ENCODE data around the gene SDCBP2. TPM values are rescaled to one million over a fixed set of nuclear protein-coding genes. Genes with fewer than 3 reads are reported as not detected.
A peak's percentile ranks its signal among the peaks of the same experiment; 100 is the strongest.

The SDCBP2 gene
- total and polyA plus RNA-seq, 2 of the 8 experiments (the other 6 are each of a cell fraction or from before 2014, with no cell fraction given): 4.2 to 6.7 TPM

DNA sequence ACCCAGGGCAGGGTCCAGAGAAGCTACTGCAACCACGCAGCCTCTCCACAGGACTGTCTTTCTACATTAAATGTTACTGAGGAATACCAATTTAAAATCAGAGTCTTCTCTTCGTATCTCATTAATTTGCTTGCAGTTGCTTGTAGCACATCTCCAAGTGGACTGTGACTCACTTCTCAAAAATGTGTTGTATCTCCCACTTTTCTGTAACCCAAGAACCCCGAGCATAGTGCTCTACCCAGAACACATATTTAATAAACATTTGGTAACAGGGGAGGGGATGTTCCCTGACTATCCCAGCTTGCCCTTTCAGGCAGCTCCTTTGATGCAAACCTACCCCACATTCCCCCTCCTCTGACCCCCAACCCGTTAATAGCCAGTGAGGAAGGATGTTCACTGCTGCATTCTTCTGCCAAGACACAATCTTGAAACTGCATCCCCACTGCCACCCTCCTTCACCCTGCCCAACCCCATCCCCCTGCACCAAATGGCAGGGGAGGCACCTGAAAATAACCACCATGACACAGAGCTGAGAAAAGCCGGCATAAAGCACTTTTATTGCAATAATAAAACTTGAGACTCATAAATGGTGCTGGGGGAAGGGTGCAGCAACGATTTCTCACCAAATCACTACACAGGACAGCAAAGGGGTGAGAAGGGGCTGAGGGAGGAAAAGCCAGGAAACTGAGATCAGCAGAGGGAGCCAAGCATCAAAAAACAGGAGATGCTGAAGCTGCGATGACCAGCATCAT is 39.7 kb upstream of the SDCBP2 start:
- WGBS, 2 experiments (ENCODE audit: extremely low coverage in 1 of 2, insufficient coverage in 1 of 2, insufficient read length in 1 of 2, insufficient replicate concordance in 2 of 2, low coverage in 1 of 2, low lambda C conversion rate in 2 of 2, missing lambda C conversion rate in 1 of 2): 96% methylated on average over 7 of the region's 7 CpGs; no CpG with 5 or more reads in 1 of the 2 experiments
- Histone ChIP-seq H3K4me2 (ENCODE audit: insufficient read depth in 1 of 2, low read depth in 2 of 2, low read length in 2 of 2) (no peak overlapping the region), H4K5ac (ENCODE audit: insufficient read length, low read depth, low read length) (no peak overlapping the region), H2BK5ac (ENCODE audit: low read depth, low read length) (no peak overlapping the region), H3K23me2 (ENCODE audit: low read depth, low read length) (no peaks in the 10 kb centered on the region), H2BK12ac (ENCODE audit: low read depth, low read length) (no peak overlapping the region), H2BK20ac (ENCODE audit: low read length) (no peak overlapping the region), H4K91ac (replicated peaks; ENCODE audit: insufficient read length, low read length) (no peak overlapping the region), H2BK120ac (replicated peaks; ENCODE audit: low read depth, low read length) (no peak overlapping the region), H3K4ac (replicated peaks; ENCODE audit: insufficient read length, low read depth, low read length) (no peak overlapping the region), H3K79me1 (ENCODE audit: low read depth, low read length) (0 out of 2 replicates have a peak, but pooled peaks cover 2% of the 10 kb centered on the region), H3K79me2 (ENCODE audit: control insufficient read depth in 1 of 2, insufficient read depth in 2 of 2, low read length in 2 of 2) (peaks cover 0 to 7% of the 10 kb centered on the region in 2 experiments; a peak in 2 of 4 replicates), H3K4me3 (ENCODE audit: extremely low read depth in 1 of 4, insufficient read depth in 2 of 4, low read depth in 3 of 4, low read length in 4 of 4) (no peak overlapping the region), H2BK15ac (ENCODE audit: low read length) (no peak overlapping the region), H4K20me1 (replicated peaks in 1 of 2; ENCODE audit: control insufficient read depth in 1 of 2, insufficient read depth in 2 of 2, low read length in 2 of 2) (peaks cover 5 to 13% of the 10 kb centered on the region in 2 experiments), H3K9me3 (ENCODE audit: insufficient read depth in 2 of 2, low read depth in 1 of 2, low read length in 1 of 2) (no peaks in the 10 kb centered on the region), H4K8ac (ENCODE audit: extremely low read depth, insufficient read depth, low read length) (no peak overlapping the region), H3K18ac (ENCODE audit: extremely low read depth, low read length) (no peak overlapping the region), H3K9ac (replicated peaks in 1 of 4; ENCODE audit: extremely low read depth in 1 of 4, low read depth in 3 of 4, low read length in 3 of 4) (no peak overlapping the region), H2AFZ (ENCODE audit: low read length) (no peak overlapping the region), H3K27me3 (replicated peaks in 1 of 4; ENCODE audit: control insufficient read depth in 3 of 4, extremely low read depth in 1 of 4, insufficient read depth in 3 of 4, low read length in 3 of 4) (no peaks in the 10 kb centered on the region), H3K4me1 (replicated peaks in 1 of 4; ENCODE audit: control insufficient read depth in 3 of 4, insufficient read depth in 4 of 4, low read length in 3 of 4) (no peaks in the 10 kb centered on the region), H3K14ac (ENCODE audit: insufficient read length) (no peak overlapping the region), H3K56ac (replicated peaks; ENCODE audit: insufficient read length, low read depth, low read length) (no peak overlapping the region), H2AK5ac (ENCODE audit: low read depth, low read length) (no peak overlapping the region), H3K36me3 (ENCODE audit: control insufficient read depth in 2 of 4, insufficient read depth in 4 of 4, low read length in 3 of 4) (peaks cover 3 to 38% (median 16%) of the 10 kb centered on the region in 4 experiments), H3K23ac (ENCODE audit: insufficient read length) (no peak overlapping the region), H3K27ac (ENCODE audit: low read depth, low read length) (no peak overlapping the region)
- DNase-seq (ENCODE audit: low read depth in 1 of 2, low spot score in 2 of 2) (no peak), FAIRE-seq (peak; percentile 24)
- ChIA-PET CTCF (ENCODE audit: partially characterized antibody) (no interaction called here), POLR2A (ENCODE audit: partially characterized antibody) (interaction anchor here (0.6 to 1.5 kb wide), 2 partner anchors 43 to 143 kb away, joined by 3 to 4 read pairs; partner anchors contain the start of gene RAD21L1)
- TF ChIP-seq SAP30 (IDR thresholded peaks at IDR 0.05; ENCODE audit: insufficient read depth, insufficient replicate concordance, low read length) (no peak), TAF7 (optimal IDR thresholded peaks at IDR 0.05; ENCODE audit: borderline replicate concordance, low read depth, low read length) (no peak), TBP (IDR thresholded peaks at IDR 0.05; ENCODE audit: low read depth, low read length) (no peak), SUZ12 (IDR thresholded peaks at IDR 0.05; ENCODE audit: low read length) (no peak), KDM1A (IDR thresholded peaks at IDR 0.05; ENCODE audit: borderline replicate concordance, low read length) (no peak), RFX5 (IDR thresholded peaks at IDR 0.05; ENCODE audit: borderline replicate concordance, low read depth, low read length) (no peak), YY1 (IDR thresholded peaks at IDR 0.05; ENCODE audit: low read depth, low read length) (no peak), GTF2F1 (IDR thresholded peaks at IDR 0.05; ENCODE audit: borderline replicate concordance, low read depth, low read length) (no peak), CHD2 (IDR thresholded peaks at IDR 0.05; ENCODE audit: low read length) (no peak), BRCA1 (IDR thresholded peaks at IDR 0.05; ENCODE audit: low read depth, low read length) (no peak), KDM5A (IDR thresholded peaks at IDR 0.05; ENCODE audit: low read length) (no peak), RXRA (IDR thresholded peaks at IDR 0.05; ENCODE audit: insufficient read depth, low read depth, low read length) (no peak), SIRT6 (IDR thresholded peaks at IDR 0.05; ENCODE audit: low read length) (no peak), CEBPB (IDR thresholded peaks at IDR 0.05; ENCODE audit: low read depth, low read length) (no peak)

Measured in H1 (cell line).